ENCODE results near the gene BCL11B.

The BCL11B gene

GRCh38 chr14:99185436-99186068 lies 86.4 kb downstream of the BCL11B start:
- Histone ChIP-seq H3K9ac (ENCODE audit: low read length) (no peak overlapping the region), H2BK120ac (ENCODE audit: low read depth, low read length) (no peak overlapping the region), H2BK15ac (replicated peaks; ENCODE audit: low read depth) (no peak overlapping the region), H3K79me2 (ENCODE audit: control insufficient read depth, insufficient read depth, low read length) (peaks cover 27% of the 10 kb centered on the region), H3K4me2 (ENCODE audit: low read length) (no peak overlapping the region), H2BK5ac (ENCODE audit: low read length) (no peak overlapping the region), H3K4me1 (ENCODE audit: control insufficient read depth, low read depth, low read length) (peaks cover 4% of the 10 kb centered on the region), H3K36me3 (ENCODE audit: control insufficient read depth, insufficient read depth, low read length) (no peaks in the 10 kb centered on the region), H2AK5ac (ENCODE audit: low read length) (no peak overlapping the region), H3K27me3 (ENCODE audit: insufficient read depth, low read length, poor library complexity) (no peaks in the 10 kb centered on the region), H3K18ac (ENCODE audit: low read length) (no peak overlapping the region), H3K4ac (ENCODE audit: low read depth, low read length) (no peak overlapping the region), H3K23ac (ENCODE audit: low read length) (no peak overlapping the region), H4K8ac (ENCODE audit: low read depth, low read length) (no peak overlapping the region), H3K56ac (ENCODE audit: low read length) (no peak overlapping the region), H3K79me1 (ENCODE audit: low read length) (peaks cover 32% of the 10 kb centered on the region), H3K4me3 (ENCODE audit: low read length) (no peak overlapping the region), H3K27ac (ENCODE audit: low read depth, low read length) (no peak overlapping the region), H4K5ac (ENCODE audit: low read length) (no peak overlapping the region)
- DNase-seq, result no peak
- WGBS (ENCODE audit: extremely low coverage, insufficient coverage, low lambda C conversion rate), result no CpG with 5 or more reads among the region's 16 CpGs

GRCh38 chr14:99183716-99184115 lies 88.3 kb downstream of the BCL11B start:
- Histone ChIP-seq H3K18ac (ENCODE audit: low read length) (no peak overlapping the region), H2BK120ac (ENCODE audit: low read depth, low read length) (no peak overlapping the region), H3K79me1 (ENCODE audit: low read length) (peaks cover 34% of the 10 kb centered on the region), H3K36me3 (ENCODE audit: control insufficient read depth, insufficient read depth, low read length) (no peaks in the 10 kb centered on the region), H3K4me1 (ENCODE audit: control insufficient read depth, low read depth, low read length) (peaks cover 2% of the 10 kb centered on the region), H3K27ac (ENCODE audit: low read depth, low read length) (no peak overlapping the region), H4K8ac (ENCODE audit: low read depth, low read length) (no peak overlapping the region), H3K9ac (ENCODE audit: low read length) (no peak overlapping the region), H3K4me2 (ENCODE audit: low read length) (no peak overlapping the region), H3K4ac (ENCODE audit: low read depth, low read length) (no peak overlapping the region), H3K27me3 (ENCODE audit: insufficient read depth, low read length, poor library complexity) (no peaks in the 10 kb centered on the region), H3K56ac (ENCODE audit: low read length) (no peak overlapping the region), H3K4me3 (ENCODE audit: low read length) (no peak overlapping the region), H3K79me2 (ENCODE audit: control insufficient read depth, insufficient read depth, low read length) (peaks cover 22% of the 10 kb centered on the region), H2BK15ac (replicated peaks; ENCODE audit: low read depth) (no peak overlapping the region), H2BK5ac (ENCODE audit: low read length) (no peak overlapping the region), H4K5ac (ENCODE audit: low read length) (no peak overlapping the region), H2AK5ac (ENCODE audit: low read length) (no peak overlapping the region), H3K23ac (ENCODE audit: low read length) (no peak overlapping the region)
- no peak for DNase-seq
- no CpG with 5 or more reads among the region's 8 CpGs for WGBS (ENCODE audit: extremely low coverage, insufficient coverage, low lambda C conversion rate)

- no peaks in the 10 kb centered on the region for H3K36me3 ChIP-seq (ENCODE audit: control insufficient read depth, insufficient read depth, low read length)
- H2AK5ac ChIP-seq (ENCODE audit: low read length), result no peak overlapping the region
- no peak overlapping the region for H3K9ac ChIP-seq (ENCODE audit: low read length)
- no peak overlapping the region for H3K56ac ChIP-seq (ENCODE audit: low read length)
- H3K79me2 ChIP-seq (ENCODE audit: control insufficient read depth, insufficient read depth, low read length), result peaks cover 22% of the 10 kb centered on the region
- H3K4me1 ChIP-seq (ENCODE audit: control insufficient read depth, low read depth, low read length), result peaks cover 2% of the 10 kb centered on the region
- no peaks in the 10 kb centered on the region for H3K27me3 ChIP-seq (ENCODE audit: insufficient read depth, low read length, poor library complexity)
- no peak overlapping the region for H3K4me3 ChIP-seq (ENCODE audit: low read length)
- H2BK15ac ChIP-seq (replicated peaks; ENCODE audit: low read depth), result no peak overlapping the region
- H4K8ac ChIP-seq (ENCODE audit: low read depth, low read length), result no peak overlapping the region
- H3K4me2 ChIP-seq (ENCODE audit: low read length), result no peak overlapping the region
- H3K4ac ChIP-seq (ENCODE audit: low read depth, low read length), result no peak overlapping the region
- no peak overlapping the region for H3K23ac ChIP-seq (ENCODE audit: low read length)
- no peak overlapping the region for H3K18ac ChIP-seq (ENCODE audit: low read length)
- H2BK120ac ChIP-seq (ENCODE audit: low read depth, low read length), result no peak overlapping the region
- DNase-seq, result no peak
- peaks cover 34% of the 10 kb centered on the region for H3K79me1 ChIP-seq (ENCODE audit: low read length)
- no peak overlapping the region for H2BK5ac ChIP-seq (ENCODE audit: low read length)
- no peak overlapping the region for H3K27ac ChIP-seq (ENCODE audit: low read depth, low read length)
- WGBS (ENCODE audit: extremely low coverage, insufficient coverage, low lambda C conversion rate), result no CpG with 5 or more reads among the region's 12 CpGs
- no peak overlapping the region for H4K5ac ChIP-seq (ENCODE audit: low read length)
These were observed 88.7 kb downstream of the BCL11B start for GRCh38 chr14:99183311-99183710.

- H4K8ac ChIP-seq (ENCODE audit: low read depth, low read length), result no peak overlapping the region
- H4K5ac ChIP-seq (ENCODE audit: low read length), result no peak overlapping the region
- H3K4ac ChIP-seq (ENCODE audit: low read depth, low read length), result no peak overlapping the region
- no peak overlapping the region for H3K27ac ChIP-seq (ENCODE audit: low read depth, low read length)
- WGBS (ENCODE audit: extremely low coverage, insufficient coverage, low lambda C conversion rate), result no CpG with 5 or more reads among the region's 6 CpGs
- H3K79me2 ChIP-seq (ENCODE audit: control insufficient read depth, insufficient read depth, low read length), result peaks cover 20% of the 10 kb centered on the region
- no peaks in the 10 kb centered on the region for H3K27me3 ChIP-seq (ENCODE audit: insufficient read depth, low read length, poor library complexity)
- H3K79me1 ChIP-seq (ENCODE audit: low read length), result peaks cover 35% of the 10 kb centered on the region
- no peak overlapping the region for H2AK5ac ChIP-seq (ENCODE audit: low read length)
- no peaks in the 10 kb centered on the region for H3K36me3 ChIP-seq (ENCODE audit: control insufficient read depth, insufficient read depth, low read length)
- no peak overlapping the region for H2BK5ac ChIP-seq (ENCODE audit: low read length)
- H3K18ac ChIP-seq (ENCODE audit: low read length), result no peak overlapping the region
- peaks cover 3% of the 10 kb centered on the region for H3K4me1 ChIP-seq (ENCODE audit: control insufficient read depth, low read depth, low read length)
- H3K4me2 ChIP-seq (ENCODE audit: low read length), result no peak overlapping the region
- no peak overlapping the region for H3K9ac ChIP-seq (ENCODE audit: low read length)
- H2BK120ac ChIP-seq (ENCODE audit: low read depth, low read length), result no peak overlapping the region
- no peak overlapping the region for H3K56ac ChIP-seq (ENCODE audit: low read length)
- H3K23ac ChIP-seq (ENCODE audit: low read length), result no peak overlapping the region
- H3K4me3 ChIP-seq (ENCODE audit: low read length), result no peak overlapping the region
- no peak for DNase-seq
- H2BK15ac ChIP-seq (replicated peaks; ENCODE audit: low read depth), result no peak overlapping the region
These were observed 89.3 kb downstream of the BCL11B start for GRCh38 chr14:99182548-99183250.

- H3K56ac ChIP-seq (ENCODE audit: low read length), result no peak overlapping the region
- no peak overlapping the region for H2BK120ac ChIP-seq (ENCODE audit: low read depth, low read length)
- H3K79me2 ChIP-seq (ENCODE audit: control insufficient read depth, insufficient read depth, low read length), result peaks cover 17% of the 10 kb centered on the region
- H3K27ac ChIP-seq (ENCODE audit: low read depth, low read length), result no peak overlapping the region
- no peak overlapping the region for H2BK15ac ChIP-seq (replicated peaks; ENCODE audit: low read depth)
- peaks cover 31% of the 10 kb centered on the region for H3K79me1 ChIP-seq (ENCODE audit: low read length)
- H3K4me1 ChIP-seq (ENCODE audit: control insufficient read depth, low read depth, low read length), result peaks cover 3% of the 10 kb centered on the region
- H3K27me3 ChIP-seq (ENCODE audit: insufficient read depth, low read length, poor library complexity), result no peaks in the 10 kb centered on the region
- H3K4me3 ChIP-seq (ENCODE audit: low read length), result no peak overlapping the region
- no peak overlapping the region for H4K8ac ChIP-seq (ENCODE audit: low read depth, low read length)
- no peak overlapping the region for H2BK5ac ChIP-seq (ENCODE audit: low read length)
- H3K4me2 ChIP-seq (ENCODE audit: low read length), result no peak overlapping the region
- no peak overlapping the region for H3K4ac ChIP-seq (ENCODE audit: low read depth, low read length)
- H3K9ac ChIP-seq (ENCODE audit: low read length), result no peak overlapping the region
- no peak overlapping the region for H4K5ac ChIP-seq (ENCODE audit: low read length)
- no peak overlapping the region for H2AK5ac ChIP-seq (ENCODE audit: low read length)
- no CpG with 5 or more reads among the region's 17 CpGs for WGBS (ENCODE audit: extremely low coverage, insufficient coverage, low lambda C conversion rate)
- H3K36me3 ChIP-seq (ENCODE audit: control insufficient read depth, insufficient read depth, low read length), result no peaks in the 10 kb centered on the region
- no peak overlapping the region for H3K23ac ChIP-seq (ENCODE audit: low read length)
- DNase-seq, result no peak
- no peak overlapping the region for H3K18ac ChIP-seq (ENCODE audit: low read length)
These were observed 90.0 kb downstream of the BCL11B start for GRCh38 chr14:99181804-99182520.
